ENCODE results near the gene GNA12.
"Not testable (repeated sequence)": the region's sequence is repeated elsewhere in the genome, so short reads cannot be mapped to it uniquely, and the experiment has no call there.

GNA12 gene

GRCh38 chr7:2708547-2709310, 135.4 kb downstream of the GNA12 start:
- DNase-seq: no peak

GRCh38 chr7:2708041-2708440, 136.1 kb downstream of the GNA12 start:
- no peak for DNase-seq

GRCh38 chr7:2707481-2707880, 136.6 kb downstream of the GNA12 start:
- no peak for DNase-seq

- DNase-seq: no peak
These were observed 137.4 kb downstream of the GNA12 start for GRCh38 chr7:2706685-2707126.

GRCh38 chr7:2705371-2706096, 138.6 kb downstream of the GNA12 start:
- DNase-seq: no peak

GRCh38 chr7:2702594-2702957, 141.5 kb downstream of the GNA12 start:
- DNase-seq: no peak

- DNase-seq: no peak
These were observed 142.1 kb downstream of the GNA12 start for GRCh38 chr7:2701832-2702593.

- DNase-seq: no peak
These were observed 142.7 kb downstream of the GNA12 start for GRCh38 chr7:2701424-2701823.

- DNase-seq: no peak
These were observed 143.8 kb downstream of the GNA12 start for GRCh38 chr7:2700141-2700850.

GRCh38 chr7:2699289-2699620, 144.9 kb downstream of the GNA12 start:
- DNase-seq: no peak

GRCh38 chr7:2698581-2699288, 145.4 kb downstream of the GNA12 start:
- DNase-seq: peak; percentile 72

- not testable (repeated sequence) for DNase-seq
These were observed 150.0 kb downstream of the GNA12 start for GRCh38 chr7:2694122-2694436.

GRCh38 chr7:2693420-2694121, 150.5 kb downstream of the GNA12 start:
- not testable (repeated sequence) for DNase-seq

- no peak for DNase-seq
These were observed 151.6 kb downstream of the GNA12 start for GRCh38 chr7:2692543-2692942.

GRCh38 chr7:2691932-2692439, 152.1 kb downstream of the GNA12 start:
- not testable (repeated sequence) for DNase-seq

- no peak for DNase-seq
These were observed 152.9 kb downstream of the GNA12 start for GRCh38 chr7:2691011-2691707.

GRCh38 chr7:2689951-2690705, 154.0 kb downstream of the GNA12 start:
- no peak for DNase-seq

GRCh38 chr7:2689343-2689847, 154.7 kb downstream of the GNA12 start:
- DNase-seq: no peak

GRCh38 chr7:2688409-2689342, 155.4 kb downstream of the GNA12 start:
- DNase-seq: no peak

All from stimulated activated CD4-positive, alpha-beta T cell treated with anti-CD3 and anti-CD28 coated beads, Interleukin-15, amount 100 ng/mL, for 24 hours (primary cell).